NCI-H187 (cell line): ENCODE measurements around the gene DAPK2.
"Not testable (repeated sequence)": the region's sequence is repeated elsewhere in the genome, so short reads cannot be mapped to it uniquely, and the experiment has no call there.

Experiments
- DNase-seq, 2 experiments: peaks; one replicate each; lab custom pipeline; 2025; lab: John Stamatoyannopoulos, UW

The DAPK2 gene

DNA sequence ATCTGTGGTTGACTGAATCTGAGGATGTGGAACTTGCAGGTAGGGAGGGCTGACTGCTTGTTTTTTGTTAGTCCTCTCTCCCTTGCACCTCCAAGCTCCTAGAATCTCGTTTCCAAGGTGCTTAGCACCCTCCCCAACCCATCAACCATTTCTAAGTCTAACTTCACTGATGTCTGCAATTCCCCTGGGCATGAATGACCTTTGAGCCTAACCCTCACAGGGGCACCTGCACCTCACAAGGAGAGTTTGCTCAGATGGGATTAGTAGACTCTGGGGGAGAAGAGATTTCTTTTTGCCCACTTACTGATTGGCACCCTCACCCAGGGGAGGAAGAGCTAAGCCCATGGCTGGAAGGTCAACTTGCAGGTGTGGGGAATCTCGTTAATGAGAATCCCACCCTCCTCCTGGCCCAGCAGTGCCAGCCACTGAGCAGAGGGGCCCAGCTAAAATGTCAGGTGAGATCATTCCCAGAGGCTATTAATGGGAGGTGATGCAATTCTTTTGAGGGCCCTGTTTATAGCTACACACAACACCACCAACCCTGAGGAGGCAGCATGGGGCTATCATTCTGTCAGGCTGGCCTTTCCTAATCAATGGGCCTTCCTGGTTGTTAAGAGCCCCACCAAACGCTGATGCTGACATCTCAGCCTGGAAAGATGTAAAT is 130.9 kb downstream of the DAPK2 start:
- no peak for DNase-seq

DNA sequence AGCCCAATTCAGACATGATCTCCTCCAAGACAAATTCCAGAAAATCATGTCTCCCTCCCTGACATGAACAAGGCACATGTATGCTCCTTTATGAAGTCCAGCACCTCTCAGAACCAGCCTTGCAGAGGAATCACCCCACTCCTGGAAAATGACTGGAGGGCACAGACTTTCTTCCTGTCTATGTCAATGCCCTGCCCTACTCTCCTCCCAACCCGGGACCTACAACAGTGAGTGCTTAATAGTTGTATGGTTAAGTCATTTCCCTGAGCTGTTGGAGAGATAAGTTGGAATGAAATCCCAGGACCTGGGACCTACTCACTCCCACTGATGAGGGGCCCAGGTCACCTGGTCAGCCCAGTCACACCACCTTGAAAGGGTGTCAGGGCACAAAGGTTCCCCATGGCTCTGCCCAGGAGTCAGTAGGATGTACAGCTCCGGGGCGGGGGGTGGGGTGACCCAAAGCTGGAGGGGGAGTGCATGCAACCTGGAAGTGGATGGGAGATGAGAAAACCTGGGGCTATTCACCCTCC is 132.4 kb downstream of the DAPK2 start:
- no peak for DNase-seq

GRCh38 chr15:63913336-63913735 is 132.9 kb downstream of the DAPK2 start:
- DNase-seq, result no peak

DNA sequence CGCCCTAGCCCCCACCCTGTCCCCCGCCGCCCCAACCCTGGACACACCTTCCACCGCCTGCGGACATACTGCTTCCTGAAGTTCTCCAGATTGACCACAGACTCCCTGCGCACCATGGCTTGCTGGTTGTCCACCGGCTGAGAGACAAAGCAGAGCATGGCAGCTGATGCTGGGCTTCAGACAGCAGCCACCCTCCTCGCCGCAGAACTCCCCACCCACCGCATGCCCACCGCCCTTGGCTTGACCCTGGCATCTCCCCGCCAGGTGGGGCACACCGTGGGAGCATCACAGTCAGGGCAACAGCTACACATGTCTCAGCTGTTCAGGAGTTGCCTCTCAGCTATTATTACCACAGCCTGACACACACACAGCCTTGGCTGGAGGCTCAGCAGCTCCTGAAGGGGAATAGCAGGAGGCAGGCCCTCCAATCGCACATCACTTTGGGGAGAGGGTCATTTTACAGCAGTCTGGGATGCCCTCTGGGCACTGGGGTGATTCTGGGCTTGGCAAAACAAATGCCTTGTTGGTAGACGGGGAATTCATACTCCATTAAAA is 134.1 kb downstream of the DAPK2 start:
- DNase-seq, result no peak

DNA sequence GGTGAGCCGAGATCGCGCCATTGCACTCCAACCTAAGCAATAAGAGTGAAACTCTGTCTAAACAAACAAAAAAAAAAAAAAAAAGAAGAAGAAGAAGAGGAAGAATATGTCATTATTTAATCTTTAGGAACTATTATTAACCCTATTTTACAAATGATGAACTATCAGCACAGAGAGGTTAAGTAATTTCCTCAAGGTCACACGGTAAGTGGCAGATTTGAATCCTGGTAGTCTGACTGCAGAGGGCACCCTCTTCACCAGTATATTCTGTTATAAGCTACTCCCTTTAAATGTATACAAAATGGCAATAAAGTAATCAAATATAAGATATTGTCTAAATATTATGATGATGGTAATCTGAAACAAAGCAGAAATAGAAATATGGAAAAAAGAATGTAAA is 135.1 kb downstream of the DAPK2 start:
- DNase-seq, result no peak

DNA sequence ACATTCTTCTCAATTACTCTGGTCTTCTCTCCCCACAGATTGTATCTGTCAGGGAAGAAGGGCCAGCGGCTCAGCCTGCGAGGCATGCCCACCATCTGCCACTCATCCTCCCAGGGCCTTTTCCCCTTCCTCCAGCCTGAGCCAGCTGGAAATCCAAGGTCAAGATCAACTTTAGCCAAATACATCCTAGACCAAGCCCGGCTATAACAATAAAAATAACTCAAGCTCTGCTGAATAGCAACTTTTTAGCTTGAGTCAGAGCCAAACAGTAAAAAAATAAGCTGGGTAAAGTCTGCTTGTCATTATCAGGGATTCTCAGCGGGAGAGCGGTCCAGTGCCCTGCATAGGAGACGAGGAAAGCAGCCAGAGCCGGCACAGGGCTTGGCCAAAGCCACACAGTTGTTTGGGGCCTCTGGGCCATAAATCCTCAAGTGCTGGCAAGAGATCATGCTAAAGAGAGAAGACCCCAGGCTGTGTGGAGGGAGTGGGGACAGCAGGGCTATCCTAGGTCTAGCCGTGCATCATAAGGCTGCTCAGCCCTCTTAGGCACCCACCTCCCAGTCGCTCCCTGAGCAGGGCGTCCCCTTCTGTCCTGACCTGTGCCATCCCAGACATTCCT is 136.4 kb downstream of the DAPK2 start:
- no peak for DNase-seq

DNA sequence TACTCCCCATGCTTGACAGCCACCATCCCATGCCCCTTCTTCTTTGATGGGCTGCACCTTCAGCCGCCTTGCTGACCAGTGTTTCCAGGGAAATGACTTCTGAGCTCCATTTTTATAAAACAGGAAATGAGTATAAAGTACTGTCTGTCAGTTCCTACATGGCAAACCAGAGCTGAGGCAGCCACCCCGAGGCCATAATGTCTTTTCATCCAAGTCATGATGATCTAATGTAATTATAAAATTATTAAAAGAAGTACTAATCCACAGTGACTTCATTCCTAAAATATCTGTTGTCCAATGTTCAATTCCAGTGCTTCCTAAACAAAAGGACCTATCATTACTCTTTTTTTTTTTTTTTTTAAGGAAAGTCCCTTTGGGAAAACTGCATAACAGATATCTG is 137.3 kb downstream of the DAPK2 start:
- no peak for DNase-seq

- no peak for DNase-seq
Measured at GRCh38 chr15:63908281-63908680, 138.0 kb downstream of the DAPK2 start.

GRCh38 chr15:63907521-63907920 is 138.8 kb downstream of the DAPK2 start:
- DNase-seq, result no peak

GRCh38 chr15:63906266-63906584 is 140.1 kb downstream of the DAPK2 start:
- DNase-seq, result no peak

- no peak for DNase-seq
Measured at GRCh38 chr15:63905558-63906265, 140.6 kb downstream of the DAPK2 start.

DNA sequence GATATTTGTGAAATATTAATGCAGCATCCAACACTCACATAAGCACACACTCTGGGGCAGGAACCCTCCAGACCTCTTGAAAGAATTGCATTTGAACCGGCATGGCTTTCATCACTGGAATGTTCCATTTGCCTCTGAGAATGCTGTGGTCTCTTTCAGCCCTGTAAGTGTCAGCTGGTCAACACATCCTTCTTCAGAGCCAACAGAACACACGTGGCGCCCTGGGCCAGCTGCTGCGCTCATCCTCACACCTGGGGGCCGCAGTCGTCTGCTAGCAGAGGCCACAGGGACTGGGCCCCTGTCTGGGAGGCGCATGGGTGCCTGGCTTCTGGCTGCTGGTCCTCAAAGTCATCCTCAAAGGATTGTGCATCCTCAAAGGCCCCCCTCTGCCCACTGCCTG is 141.2 kb downstream of the DAPK2 start:
- no peak for DNase-seq

DNA sequence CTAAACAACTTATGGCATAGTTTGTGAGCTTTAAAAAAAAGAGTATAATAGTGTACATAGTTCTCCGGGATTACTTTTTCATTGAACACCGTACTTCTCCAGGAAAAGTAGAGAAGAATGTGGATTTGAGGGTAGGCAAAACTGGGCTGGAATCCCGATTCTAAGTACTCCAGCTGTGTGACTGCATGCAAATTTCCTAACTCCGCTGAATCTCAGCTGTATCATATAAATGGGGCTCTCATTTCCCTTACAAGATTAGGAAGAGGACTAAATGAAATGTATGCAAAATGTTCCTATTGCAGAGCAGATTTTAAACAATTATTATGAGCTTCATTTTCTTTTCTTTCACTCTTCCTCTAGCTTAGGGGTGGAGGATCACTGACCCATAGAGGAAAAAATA is 142.2 kb downstream of the DAPK2 start:
- DNase-seq, result no peak

DNA sequence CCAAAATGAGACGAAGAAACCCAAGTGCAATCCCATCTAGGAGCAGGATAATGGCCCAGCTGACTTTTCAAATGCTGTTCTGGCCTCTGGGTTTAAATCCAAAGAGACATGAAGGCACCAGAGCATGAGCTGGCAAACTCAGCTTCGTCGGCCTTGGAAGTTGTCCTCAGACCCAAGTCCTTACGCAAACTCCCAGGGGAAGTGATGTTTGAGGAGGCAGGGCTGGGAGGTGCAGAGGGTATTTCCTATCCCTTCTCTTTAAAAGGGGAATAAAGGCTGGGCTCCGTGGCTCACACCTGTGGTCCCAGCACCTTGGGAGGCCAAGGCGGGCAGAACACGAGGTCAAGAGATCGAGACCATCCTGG is 143.6 kb downstream of the DAPK2 start:
- DNase-seq, result no peak

GRCh38 chr15:63901912-63902670 is 144.2 kb downstream of the DAPK2 start:
- no peak for DNase-seq

GRCh38 chr15:63900306-63900705 is 146.0 kb downstream of the DAPK2 start:
- no peak for DNase-seq

DNA sequence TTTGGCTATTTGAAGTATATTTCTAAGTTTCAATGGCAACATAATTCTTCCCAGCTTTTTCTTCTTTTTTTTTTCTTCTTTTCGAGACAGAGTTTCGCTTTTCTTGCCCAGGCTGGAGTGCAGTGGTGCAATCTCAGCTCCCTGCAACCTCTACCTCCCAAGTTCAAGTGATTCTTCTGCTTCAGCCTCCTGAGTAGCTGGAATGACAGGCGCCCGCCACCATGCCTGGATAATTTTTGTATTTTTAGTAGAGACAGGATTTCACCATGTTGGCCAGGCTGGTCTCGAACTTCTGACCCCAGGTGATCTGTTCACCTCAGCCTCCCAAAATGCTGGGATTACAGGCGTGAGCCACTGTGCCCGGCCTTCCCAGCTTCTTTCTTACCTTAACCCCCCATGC is 146.7 kb downstream of the DAPK2 start:
- DNase-seq, result not testable (repeated sequence)

DNA sequence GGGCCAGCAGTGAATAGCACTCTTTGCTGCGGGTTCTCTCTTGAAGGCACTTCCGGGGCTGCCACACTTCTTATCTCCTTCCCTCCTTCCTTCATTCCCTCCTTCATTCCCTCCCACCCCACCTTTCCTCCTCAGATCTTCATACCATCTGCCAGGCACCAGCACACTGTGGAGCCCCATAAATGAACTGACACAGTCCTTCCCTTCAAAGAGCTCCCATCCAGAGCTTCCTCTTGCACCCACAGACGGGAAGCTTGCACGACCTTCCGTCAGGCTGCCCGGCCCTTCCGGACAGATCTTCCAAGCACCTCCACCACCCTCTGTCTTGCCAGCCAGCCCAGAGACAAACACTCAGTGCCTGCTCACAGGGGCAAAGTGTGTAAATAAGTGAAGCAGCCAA is 147.1 kb downstream of the DAPK2 start:
- no peak for DNase-seq

GRCh38 chr15:63896336-63897115 is 149.8 kb downstream of the DAPK2 start:
- no peak for DNase-seq

DNA sequence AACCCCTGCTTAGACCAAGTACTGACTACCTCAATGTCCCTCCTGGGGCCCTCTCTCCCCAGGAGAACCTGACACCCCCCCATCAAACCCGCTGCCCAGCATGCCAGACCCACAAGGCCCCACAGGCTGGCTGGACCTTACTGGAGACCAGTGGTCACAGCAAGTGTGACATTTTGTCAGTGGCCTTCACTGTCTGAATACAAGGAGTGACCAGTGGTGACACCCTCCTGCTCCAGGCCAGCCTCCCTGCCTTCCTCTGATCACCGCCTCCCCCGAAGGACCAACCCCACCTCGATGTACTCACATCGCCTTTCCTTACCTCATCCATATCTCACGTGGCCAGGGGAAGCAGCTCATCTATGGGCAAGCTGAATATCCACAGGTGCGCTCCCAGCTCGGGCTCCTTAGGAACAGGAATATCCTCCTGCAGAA is 150.5 kb downstream of the DAPK2 start:
- DNase-seq, result no peak

DNA sequence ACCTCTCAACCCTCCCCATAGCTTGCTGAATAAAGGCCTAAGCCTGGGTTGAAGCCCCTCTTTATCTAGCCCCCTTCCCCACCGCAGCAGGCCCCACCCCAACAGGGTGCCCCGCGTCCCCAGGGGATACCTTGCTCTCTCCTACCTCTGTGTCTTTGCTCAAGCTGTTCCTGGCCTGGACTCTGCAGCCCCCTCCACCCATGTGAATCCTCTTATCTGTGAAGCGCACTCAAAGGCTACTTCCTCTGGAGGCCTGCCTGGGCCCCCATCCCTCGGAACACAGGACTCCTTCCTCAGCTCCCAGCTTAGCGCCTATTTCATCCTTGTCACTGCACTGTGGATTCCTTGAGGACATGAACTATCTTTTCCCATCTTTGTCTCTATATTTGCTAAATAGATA is 151.1 kb downstream of the DAPK2 start:
- no peak for DNase-seq

DNA sequence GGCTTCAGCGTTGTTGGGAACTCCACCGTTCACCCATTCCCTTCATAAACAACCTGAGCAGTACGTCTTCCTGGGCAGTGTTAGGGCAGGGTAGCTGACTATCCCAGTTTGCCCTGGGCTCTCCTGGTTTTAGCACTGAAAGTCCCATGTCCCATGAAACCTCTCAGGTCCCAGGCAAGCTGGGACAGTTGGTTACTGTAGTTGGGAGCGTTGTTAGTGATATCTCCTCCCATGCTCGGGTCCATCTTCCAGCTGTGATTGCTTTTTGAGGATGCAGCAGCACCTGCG is 151.7 kb downstream of the DAPK2 start:
- no peak for DNase-seq
